HepG2 (cell line): ENCODE data around the gene ALKBH5. TPM values are rescaled to one million over a fixed set of nuclear protein-coding genes. Genes with fewer than 3 reads are reported as not detected.

ENCODE experiments used
- BATF2 ChIP-seq: sonication (generic); formaldehyde crosslinking; IDR thresholded peaks from 2 replicates; pipeline ENCODE4 v1.8.0; 2022; ENCODE audit warnings: mild to moderate bottlenecking, missing genetic modification reagents, moderate library complexity
- BCL6 ChIP-seq: IDR thresholded peaks from 2 replicates; pipeline ENCODE4 v1.6.1; 2016; ENCODE audit warnings: missing genetic modification reagents, missing compliant biosample characterization
- EP300 ChIP-seq, 3 experiments: sonication (generic) in 1 of 3; formaldehyde crosslinking in 1 of 3; IDR thresholded peaks; 2 replicates each; pipeline versions ENCODE4 v1.5.1 to v1.6.1; 2011 to 2020; ENCODE audit warnings: low read depth in 2 of 3, low read length in 2 of 3, borderline replicate concordance in 1 of 3, improper control_type of control experiment in 1 of 3, mild to moderate bottlenecking in 1 of 3, missing genetic modification reagents in 1 of 3, moderate library complexity in 1 of 3
- MAZ ChIP-seq, 2 experiments: sonication (generic) in 1 of 2; formaldehyde crosslinking in 1 of 2; IDR thresholded peaks; 2 replicates each; pipeline versions ENCODE4 v1.5.0 to v1.6.1; 2012 to 2020; ENCODE audit warnings: low read depth in 2 of 2, mild to moderate bottlenecking in 2 of 2, borderline replicate concordance in 1 of 2, improper control_type of control experiment in 1 of 2, low read length in 1 of 2, missing genetic modification reagents in 1 of 2, moderate library complexity in 1 of 2
- RARG ChIP-seq: sonication (generic); formaldehyde crosslinking; IDR thresholded peaks from 2 replicates; pipeline ENCODE4 v1.4.0; 2020; ENCODE audit warnings: low read depth, mild to moderate bottlenecking, missing genetic modification reagents
- RBM22 ChIP-seq: fragments of 200-400 bp; formaldehyde crosslinking; optimal IDR thresholded peaks from 2 replicates; pipeline ENCODE3; 2017; ENCODE audit warnings: mild to moderate bottlenecking, low read length, moderate library complexity
- SALL1 ChIP-seq: sonication (generic); formaldehyde crosslinking; IDR thresholded peaks from 2 replicates; pipeline ENCODE4 v1.8.0; 2022; ENCODE audit warnings: mild to moderate bottlenecking, missing genetic modification reagents
- SIN3A ChIP-seq: IDR thresholded peaks from 2 replicates; pipeline ENCODE4 v1.6.1; 2011; ENCODE audit warnings: low read depth, mild to moderate bottlenecking, control low read depth, low read length, borderline replicate concordance
- THAP11 ChIP-seq: IDR thresholded peaks from 2 replicates; pipeline ENCODE4 v1.6.1; 2016; ENCODE audit warnings: missing biosample characterization, missing genetic modification reagents
- ZBTB40 ChIP-seq, 2 experiments: fragments of 450-650 bp in 1 of 2; sonication (generic) in 1 of 2; formaldehyde crosslinking in 1 of 2; IDR thresholded peaks; 2 replicates each; pipeline versions ENCODE4 v1.6.1 to v1.8.0; 2016 to 2022; ENCODE audit warnings: antibody characterized with exemption in 1 of 2, mild to moderate bottlenecking in 1 of 2, missing genetic modification reagents in 1 of 2
- ZNF574 ChIP-seq: sonication (generic); formaldehyde crosslinking; IDR thresholded peaks from 2 replicates; pipeline ENCODE4 v1.4.0; 2020; ENCODE audit warnings: missing genetic modification reagents
- polyA plus RNA-seq, 8 experiments: library from polyadenylated mRNA; depleted of rRNA in 3 of 8; stranded (reverse) in 7 of 8; unstranded in 1 of 8; fragments of >200 nt; fragmentation: Illumina TruSeq in 4 of 8; extraction: Trizol in 4 of 8; gene quantifications; 2 replicates each; pipeline versions ENCODE4 v1.2.1 to v1.2.3, GENCODE V29; 2011 to 2016; ENCODE audit warnings: low read depth in 4 of 8, missing spikeins in 1 of 8, mixed read lengths in 1 of 8; ENCODE audit not compliant: insufficient read depth in 1 of 8
- total RNA-seq, 5 experiments: library from RNA; depleted of rRNA; stranded (reverse); fragments of >200 nt; fragmentation: Illumina TruSeq; extraction: Trizol; gene quantifications; 2 replicates each; pipeline ENCODE4 v1.2.3, GENCODE V29; 2016; ENCODE audit warnings: low read depth in 1 of 5

Gene ALKBH5
- total and polyA plus RNA-seq, 2 of the 13 experiments (the other 11 are each of a cell fraction or from before 2014, with no cell fraction given) = 68.9 to 76.9 TPM

- TF ChIP-seq ZNF574 (CRISPR knock-in tag) = peak; percentile 28; the same call in 1 of the 2 replicates
- peak; percentile 18; the same call in 1 of the 2 replicates for TF ChIP-seq BCL6 (CRISPR knock-in tag)
- TF ChIP-seq RBM22 = no peak
- TF ChIP-seq THAP11 (CRISPR knock-in tag) = peak; percentile 97
- no peak for TF ChIP-seq SALL1
- TF ChIP-seq SIN3A = 0 out of 2 replicates have a peak, but pooled peaks have one; percentile 22
- TF ChIP-seq MAZ (IDR thresholded peaks at IDR 0.05; ENCODE audit: borderline replicate concordance, low read depth, low read length) = 0 out of 2 replicates have a peak, but pooled peaks have one; percentile 38
- no peak for TF ChIP-seq MAZ (CRISPR knock-in tag; IDR thresholded peaks at IDR 0.05; ENCODE audit: low read depth)
- TF ChIP-seq BATF2 (CRISPR knock-in tag) = no peak
- TF ChIP-seq EP300 (IDR thresholded peaks at IDR 0.05; ENCODE audit: low read depth in 2 of 2, low read length in 2 of 2) = no peak
- TF ChIP-seq EP300 (CRISPR knock-in tag; IDR thresholded peaks at IDR 0.05; ENCODE audit: borderline replicate concordance) = no peak
- TF ChIP-seq ZBTB40 (IDR thresholded peaks at IDR 0.05) = no peak
- no peak for TF ChIP-seq ZBTB40 (CRISPR knock-in tag; IDR thresholded peaks at IDR 0.05)
- no peak for TF ChIP-seq RARG (CRISPR knock-in tag)
Observed at GRCh38 chr17:18225121-18225641, 41.6 kb downstream of the ALKBH5 start, which contains the start of gene LLGL1 (continued).
